LNCaP clone FGC (cell line): ENCODE results near the gene MYRIP.

Source experiments
- DNase-seq: peaks from one replicate; pipeline ENCODE4 v3.0.0-alpha.2; 2011; ENCODE audit warnings: low read depth
- H3K4me3 ChIP-seq: 2 replicates; pipeline ENCODE4 v1.5.1; 2011; ENCODE audit warnings: mild to moderate bottlenecking, low read depth, low read length, control low read depth
- TF ChIP-seq, protein P1 (sequence below): IDR thresholded peaks from 2 replicates; pipeline ENCODE4 v1.5.1; 2012; ENCODE audit warnings: mild to moderate bottlenecking; ENCODE audit not compliant: control insufficient read depth, insufficient read depth; ENCODE audit errors: extremely low read depth

MYRIP gene

DNA sequence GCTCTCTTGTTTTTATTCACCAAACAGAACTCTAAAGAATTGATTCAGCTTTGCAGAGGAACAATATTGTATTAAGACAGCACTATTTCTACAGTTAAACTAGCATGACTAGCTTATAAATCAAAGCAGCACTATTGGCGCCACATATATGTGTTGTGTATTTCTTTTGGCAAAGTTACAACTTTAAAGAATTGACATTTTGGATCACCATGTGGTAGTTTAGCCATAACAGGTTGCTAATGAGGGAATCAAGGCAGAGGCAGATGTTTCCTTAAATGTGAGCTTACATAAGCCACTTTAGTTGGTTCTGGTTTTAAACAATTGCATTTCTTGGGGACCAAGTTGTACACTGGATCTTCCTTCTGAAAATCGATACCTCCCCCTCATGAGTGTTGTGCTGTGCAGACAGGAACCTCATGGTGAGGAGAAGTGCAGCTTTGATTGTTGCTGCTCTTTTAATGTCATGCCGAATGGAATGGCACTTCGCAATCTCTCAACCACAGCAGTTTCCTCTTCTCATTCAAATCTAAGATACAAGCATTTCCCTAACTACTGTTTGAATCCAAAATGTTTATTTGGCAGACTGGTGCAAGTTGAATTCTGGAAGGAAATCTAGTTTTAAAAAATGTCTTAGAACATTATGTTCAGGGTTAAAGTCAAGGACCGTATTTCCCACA, 151.2 kb downstream of the MYRIP start:
- DNase-seq, result no peak
- TF ChIP-seq, protein P1, sequence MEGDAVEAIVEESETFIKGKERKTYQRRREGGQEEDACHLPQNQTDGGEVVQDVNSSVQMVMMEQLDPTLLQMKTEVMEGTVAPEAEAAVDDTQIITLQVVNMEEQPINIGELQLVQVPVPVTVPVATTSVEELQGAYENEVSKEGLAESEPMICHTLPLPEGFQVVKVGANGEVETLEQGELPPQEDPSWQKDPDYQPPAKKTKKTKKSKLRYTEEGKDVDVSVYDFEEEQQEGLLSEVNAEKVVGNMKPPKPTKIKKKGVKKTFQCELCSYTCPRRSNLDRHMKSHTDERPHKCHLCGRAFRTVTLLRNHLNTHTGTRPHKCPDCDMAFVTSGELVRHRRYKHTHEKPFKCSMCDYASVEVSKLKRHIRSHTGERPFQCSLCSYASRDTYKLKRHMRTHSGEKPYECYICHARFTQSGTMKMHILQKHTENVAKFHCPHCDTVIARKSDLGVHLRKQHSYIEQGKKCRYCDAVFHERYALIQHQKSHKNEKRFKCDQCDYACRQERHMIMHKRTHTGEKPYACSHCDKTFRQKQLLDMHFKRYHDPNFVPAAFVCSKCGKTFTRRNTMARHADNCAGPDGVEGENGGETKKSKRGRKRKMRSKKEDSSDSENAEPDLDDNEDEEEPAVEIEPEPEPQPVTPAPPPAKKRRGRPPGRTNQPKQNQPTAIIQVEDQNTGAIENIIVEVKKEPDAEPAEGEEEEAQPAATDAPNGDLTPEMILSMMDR, result no peak
- no peak overlapping the region for H3K4me3 ChIP-seq

DNA sequence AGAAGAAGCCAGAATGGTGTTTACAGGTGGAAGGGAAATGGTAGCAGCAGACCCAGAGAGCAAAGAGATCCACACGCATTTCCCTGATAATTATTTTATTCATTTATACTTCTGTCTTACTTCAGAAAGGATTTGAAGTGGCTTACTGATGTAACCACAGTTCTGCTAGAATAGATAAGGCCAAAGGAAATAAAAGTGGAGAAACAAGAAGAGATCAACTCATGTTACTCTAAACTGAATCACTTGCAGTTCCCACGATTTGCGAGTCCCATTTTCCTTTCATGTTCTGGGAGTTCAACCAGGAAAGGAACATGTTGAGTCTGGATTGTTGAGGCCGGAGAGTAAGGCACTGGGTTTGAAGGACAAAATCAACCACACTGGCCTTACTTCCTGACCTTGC, 151.8 kb downstream of the MYRIP start:
- no peak for DNase-seq
- TF ChIP-seq, protein P1, result no peak

DNA sequence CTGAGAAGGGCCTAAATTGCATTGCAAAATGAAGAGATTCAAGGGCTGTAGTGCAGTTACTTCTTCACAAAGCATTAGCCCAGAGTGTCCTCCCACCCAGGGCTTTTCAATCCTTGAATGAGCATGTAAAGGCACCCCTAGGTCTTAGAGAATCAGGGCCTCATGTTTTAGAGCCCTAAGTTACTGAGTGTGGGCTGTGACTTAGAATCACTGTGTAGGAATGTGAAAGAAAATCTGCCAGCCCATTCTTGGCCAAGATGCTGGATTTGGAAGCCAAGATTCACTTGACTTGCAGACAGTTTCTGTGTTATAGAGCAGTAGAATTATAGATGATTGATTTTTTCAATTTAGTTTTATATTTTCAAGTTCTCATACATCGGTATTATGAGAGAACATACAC, 153.2 kb downstream of the MYRIP start:
- DNase-seq, result no peak
- TF ChIP-seq, protein P1, result no peak
- no peak overlapping the region for H3K4me3 ChIP-seq

More for the DNA sequence above, 151.8 kb downstream of the MYRIP start:
- no peak overlapping the region for H3K4me3 ChIP-seq

DNA sequence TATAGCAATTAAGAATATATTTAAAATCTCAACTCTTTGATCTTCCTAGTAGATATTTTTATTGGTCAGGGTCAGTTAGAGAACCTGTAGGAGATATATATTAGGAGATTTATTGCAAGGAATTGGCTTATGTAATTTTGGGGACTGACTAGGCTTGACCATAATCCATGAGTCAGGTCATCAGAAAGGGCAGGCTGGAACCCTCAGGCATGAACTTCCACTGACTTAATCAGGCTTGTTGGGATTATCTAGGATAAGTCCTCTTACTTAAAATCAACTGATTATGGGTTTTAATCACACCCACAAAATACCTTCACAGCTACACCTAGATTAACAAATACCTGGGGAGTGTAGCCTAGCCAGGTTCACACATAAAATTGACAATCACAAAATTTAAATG, 156.1 kb downstream of the MYRIP start:
- H3K4me3 ChIP-seq, result no peak overlapping the region
- TF ChIP-seq, protein P1, result no peak
- DNase-seq, result no peak

DNA sequence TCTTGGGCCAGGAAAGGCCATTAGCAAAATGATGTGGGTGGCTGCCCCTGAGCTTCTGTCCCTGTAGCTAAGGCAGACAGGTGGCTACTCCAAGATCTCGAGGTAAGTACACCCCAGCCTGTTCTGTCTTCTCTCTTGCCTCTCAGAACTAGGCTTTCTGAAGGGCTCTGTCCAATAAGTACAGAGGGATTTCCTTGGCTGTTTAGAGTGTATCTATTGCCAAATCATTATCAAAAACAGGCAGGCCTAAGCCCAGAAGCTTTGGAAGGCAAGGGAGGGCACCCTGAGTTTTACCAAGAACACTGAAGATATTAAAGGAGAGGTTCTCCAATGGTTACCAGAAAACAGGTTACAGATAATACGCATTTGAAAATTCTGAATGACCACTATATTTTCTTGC, 156.6 kb downstream of the MYRIP start:
- TF ChIP-seq, protein P1, result no peak
- no peak for DNase-seq
- no peak overlapping the region for H3K4me3 ChIP-seq

DNA sequence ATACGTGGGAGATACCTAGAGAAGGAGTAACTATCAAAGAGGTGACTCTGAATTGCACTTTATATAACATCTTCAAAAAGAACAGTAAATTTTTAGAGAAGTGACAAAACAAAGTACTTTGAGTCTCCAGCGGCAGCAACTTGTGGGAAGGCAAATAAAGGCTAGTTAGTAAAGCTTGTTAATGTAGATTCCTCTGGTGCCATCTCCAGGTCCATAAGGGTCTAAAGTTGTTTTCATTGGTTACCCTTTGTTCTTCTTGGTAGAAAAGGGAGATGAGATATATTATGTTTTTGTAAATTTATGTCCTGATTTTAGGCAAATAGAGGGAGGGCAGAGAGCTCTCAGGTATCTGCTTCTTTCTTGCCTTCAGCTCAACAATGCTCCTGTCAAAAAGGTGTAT, 161.6 kb downstream of the MYRIP start:
- no peak for DNase-seq
- TF ChIP-seq, protein P1, result 0 out of 2 replicates have a peak, but pooled peaks have one; percentile 28

DNA sequence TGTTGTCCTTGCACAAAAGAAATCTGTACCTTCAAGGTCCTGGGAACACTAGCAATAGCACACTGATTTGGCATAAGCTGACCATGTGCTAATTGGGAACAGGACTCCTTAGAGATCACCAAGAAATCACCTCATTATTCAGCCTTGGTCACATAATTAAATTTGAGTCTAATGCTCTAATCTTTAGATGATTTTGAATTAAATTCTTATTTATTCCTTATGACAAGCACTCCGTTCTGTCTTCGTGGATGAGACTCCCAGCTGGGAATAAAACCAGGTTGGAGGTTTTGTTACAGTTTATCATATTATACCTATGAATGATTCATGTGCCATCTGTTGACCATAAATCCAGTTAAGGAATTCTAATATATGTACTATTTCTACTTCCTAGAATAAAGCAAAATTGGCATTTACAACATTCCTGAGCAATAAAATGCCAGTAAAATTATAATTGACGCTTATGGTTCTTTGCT, 162.2 kb downstream of the MYRIP start:
- no peak for DNase-seq
- H3K4me3 ChIP-seq, result no peak overlapping the region
- TF ChIP-seq, protein P1, result no peak

More for the DNA sequence above, 161.6 kb downstream of the MYRIP start:
- no peak overlapping the region for H3K4me3 ChIP-seq
